Stimulated activated CD4-positive, alpha-beta T cell treated with anti-CD3 and anti-CD28 coated beads, Interleukin-15, amount 100 ng/mL, for 24 hours (primary cell): Measurements from ENCODE around the gene GNAS.
"Not testable (repeated sequence)": the region's sequence is repeated elsewhere in the genome, so short reads cannot be mapped to it uniquely, and the experiment has no call there.

Source experiments
- DNase-seq: peaks from one replicate; pipeline ENCODE4 v3.0.0-alpha.2; 2020

Gene GNAS

GRCh38 chr20:58941471-58941870 is 89.0 kb downstream of the GNAS start:
- DNase-seq = no peak

- no peak for DNase-seq
Observed at GRCh38 chr20:58942549-58942948, 90.0 kb downstream of the GNAS start.

- no peak for DNase-seq
Observed at GRCh38 chr20:58944610-58945009, 92.1 kb downstream of the GNAS start.

- DNase-seq = no peak
Observed at GRCh38 chr20:58945965-58946631, 93.6 kb downstream of the GNAS start.

- not testable (repeated sequence) for DNase-seq
Observed at GRCh38 chr20:58947797-58948388, 95.4 kb downstream of the GNAS start.

GRCh38 chr20:58950603-58951002 is 98.1 kb downstream of the GNAS start:
- no peak for DNase-seq

- DNase-seq = no peak
Observed at GRCh38 chr20:58953050-58953449, 100.5 kb downstream of the GNAS start.

- DNase-seq = no peak
Observed at GRCh38 chr20:58956078-58956477, 103.6 kb downstream of the GNAS start.

- DNase-seq = no peak
Observed at GRCh38 chr20:58959652-58960051, 107.1 kb downstream of the GNAS start.
